HG03460 (cell line): ENCODE results near the gene EBF3.

ENCODE experiments used
- ATAC-seq: cut with Tn5 transposase; IDR thresholded peaks from one replicate; pipeline ENCODE4 v1.9.1; 2021; ENCODE audit not compliant: unreplicated experiment

EBF3 gene

GRCh38 chr10:129960481-129961156, 3.5 kb downstream of the EBF3 start:
- ATAC-seq, result no peak

- no peak for ATAC-seq
These were observed 4.3 kb downstream of the EBF3 start for GRCh38 chr10:129959544-129960480.

GRCh38 chr10:129958629-129959543, 5.2 kb downstream of the EBF3 start:
- ATAC-seq, result no peak

GRCh38 chr10:129958148-129958628, 5.9 kb downstream of the EBF3 start:
- no peak for ATAC-seq

- ATAC-seq, result no peak
These were observed 7.0 kb downstream of the EBF3 start for GRCh38 chr10:129956876-129957673.

- no peak for ATAC-seq
These were observed 7.8 kb downstream of the EBF3 start for GRCh38 chr10:129956286-129956670.

- no peak for ATAC-seq
These were observed 8.3 kb downstream of the EBF3 start for GRCh38 chr10:129955601-129956285.

- ATAC-seq, result no peak
These were observed 9.4 kb downstream of the EBF3 start for GRCh38 chr10:129954492-129955315.

GRCh38 chr10:129953119-129954051, 10.7 kb downstream of the EBF3 start:
- ATAC-seq, result no peak

GRCh38 chr10:129952378-129953118, 11.5 kb downstream of the EBF3 start:
- ATAC-seq, result no peak

GRCh38 chr10:129951970-129952265, 12.2 kb downstream of the EBF3 start:
- ATAC-seq, result no peak

GRCh38 chr10:129951101-129951969, 12.7 kb downstream of the EBF3 start:
- no peak for ATAC-seq

GRCh38 chr10:129950676-129951075, 13.4 kb downstream of the EBF3 start:
- ATAC-seq, result no peak

- ATAC-seq, result no peak
These were observed 14.2 kb downstream of the EBF3 start for GRCh38 chr10:129949891-129950291.

GRCh38 chr10:129949411-129949810, 14.7 kb downstream of the EBF3 start:
- no peak for ATAC-seq

- ATAC-seq, result no peak
These were observed 17.2 kb downstream of the EBF3 start for GRCh38 chr10:129946859-129947258.
